Subcutaneous adipose tissue (tissue), 4 donors: Measurements from ENCODE around the gene UNC50. TPM values are rescaled to one million over a fixed set of nuclear protein-coding genes. Genes with fewer than 3 reads are reported as not detected.

ENCODE experiments used
- CTCF ChIP-seq: fragments of 450-650 bp; IDR thresholded peaks from one replicate; pipeline ENCODE4 v1.5.1; 2016; ENCODE audit warnings: low read depth, mild to moderate bottlenecking, control low read depth, antibody characterized with exemption, moderate library complexity
- total RNA-seq, 4 donors: library from RNA; depleted of rRNA; stranded (reverse); fragments of >200 nt; gene quantifications; one replicate each; pipeline ENCODE4 v1.1.0, GENCODE V29; 2016

Gene UNC50
- total RNA-seq, 4 donors from 2014 or later, result 34.5 to 58.1 (median 53.0) TPM

GRCh38 chr2:98578231-98578630 lies 30.2 kb upstream of the UNC50 start:
- TF ChIP-seq CTCF, result no peak

- no peak for TF ChIP-seq CTCF
Measured at GRCh38 chr2:98579926-98580325, 28.5 kb upstream of the UNC50 start.

GRCh38 chr2:98580656-98581284 lies 27.6 kb upstream of the UNC50 start:
- TF ChIP-seq CTCF, result no peak

GRCh38 chr2:98582523-98582922 lies 25.9 kb upstream of the UNC50 start:
- TF ChIP-seq CTCF, result no peak

- TF ChIP-seq CTCF, result no peak
Measured at GRCh38 chr2:98583276-98583675, 25.1 kb upstream of the UNC50 start.

GRCh38 chr2:98583816-98584618 lies 24.4 kb upstream of the UNC50 start:
- no peak for TF ChIP-seq CTCF

- TF ChIP-seq CTCF, result no peak
Measured at GRCh38 chr2:98585386-98585785, 23.0 kb upstream of the UNC50 start.
